Spleen (tissue), 7 donors: ENCODE measurements around the gene ITGB6.

Experiments used
- CTCF ChIP-seq, 11 experiments: fragments of 200-600 bp in 7 of 11; fragments of 450-650 bp in 4 of 11; sonication (generic) in 4 of 11; IDR thresholded peaks in 8 of 11; conservative IDR thresholded peaks in 3 of 11; 1 replicate in 7 of 11; 2 replicates in 4 of 11; pipeline versions ENCODE4 v1.4.0 to v1.8.0; 2016 to 2021; ENCODE audit warnings: antibody characterized with exemption in 11 of 11, inconsistent platforms in 4 of 11, mild to moderate bottlenecking in 1 of 11
- POLR2A ChIP-seq, 3 donors: fragments of 450-650 bp; IDR thresholded peaks; one replicate each; pipeline ENCODE4 v1.5.1; 2017; ENCODE audit warnings: antibody characterized with exemption in 3 of 3, mild to moderate bottlenecking in 1 of 3
- POLR2AphosphoS5 ChIP-seq, 3 donors: sonication (generic); formaldehyde crosslinking; IDR thresholded peaks; one replicate each; pipeline ENCODE4 v1.5.1; 2017; ENCODE audit warnings: antibody characterized with exemption in 3 of 3
- donor health status: DM: no; HTN: no; CAD: no; lungs with moderate emphysema.
- donor health status: DM: no; HTN: no; CAD: no.
- donor health status: DM: no; HTN: no; CAD: no.

- TF ChIP-seq CTCF (IDR thresholded peaks at IDR 0.05 in 8 of 11, conservative IDR thresholded peaks at IDR 0.05 in 3 of 11) = no peak
- TF ChIP-seq POLR2A (IDR thresholded peaks at IDR 0.05) = no peak
- TF ChIP-seq POLR2AphosphoS5 (IDR thresholded peaks at IDR 0.05) = no peak
Measured at GRCh38 chr2:160242893-160243564, 43.0 kb upstream of the ITGB6 start.
